PFSK-1 (cell line): ENCODE measurements around the gene DCTN3.

Source experiments
- FOXP2 ChIP-seq: optimal IDR thresholded peaks from 2 replicates; pipeline ENCODE3; 2011; ENCODE audit warnings: borderline replicate concordance, control low read depth, inconsistent platforms; ENCODE audit not compliant: insufficient read depth; ENCODE audit errors: extremely low read length, extremely low read depth
- POLR2AphosphoS5 ChIP-seq: IDR thresholded peaks from 2 replicates; pipeline ENCODE4 v1.6.1; 2012; ENCODE audit warnings: low read depth, mild to moderate bottlenecking, control low read depth, low read length, moderate library complexity
- REST ChIP-seq, 2 experiments: IDR thresholded peaks; 2 replicates each; pipeline versions ENCODE4 v1.6.1 to v1.8.0; 2011 to 2012; ENCODE audit warnings: low read depth in 2 of 2, low read length in 2 of 2, control low read depth in 1 of 2, inconsistent platforms in 1 of 2, mild to moderate bottlenecking in 1 of 2, moderate library complexity in 1 of 2; ENCODE audit not compliant: insufficient read depth in 1 of 2
- SIN3A ChIP-seq: IDR thresholded peaks from 2 replicates; pipeline ENCODE4 v1.6.1; 2012; ENCODE audit warnings: mild to moderate bottlenecking, low read length, moderate library complexity, borderline replicate concordance; ENCODE audit not compliant: insufficient read depth
- TAF1 ChIP-seq: IDR thresholded peaks from 2 replicates; pipeline ENCODE4 v1.6.1; 2012; ENCODE audit warnings: low read length, control low read depth, borderline replicate concordance; ENCODE audit not compliant: insufficient read depth

DCTN3 gene

GRCh38 chr9:34565856-34566255 lies 54.4 kb downstream of the DCTN3 start:
- no peak for TF ChIP-seq FOXP2
- TF ChIP-seq SIN3A, result no peak
- no peak for TF ChIP-seq TAF1
- TF ChIP-seq POLR2AphosphoS5, result no peak
- TF ChIP-seq REST (IDR thresholded peaks at IDR 0.05; ENCODE audit: insufficient read depth in 1 of 2, low read depth in 2 of 2, low read length in 2 of 2), result no peak

- TF ChIP-seq POLR2AphosphoS5 (no peak), SIN3A (no peak), REST (IDR thresholded peaks at IDR 0.05; ENCODE audit: insufficient read depth in 1 of 2, low read depth in 2 of 2, low read length in 2 of 2) (no peak), TAF1 (no peak), FOXP2 (no peak)
Measured at GRCh38 chr9:34564617-34565016, 55.7 kb downstream of the DCTN3 start.
